ENCODE measurements around the gene SCARF2. TPM values are rescaled to one million over a fixed set of nuclear protein-coding genes. Genes with fewer than 3 reads are reported as not detected.
"Not testable (repeated sequence)": the region's sequence is repeated elsewhere in the genome, so short reads cannot be mapped to it uniquely, and the experiment has no call there.

SCARF2 gene
- total RNA-seq, 2 donors from 2014 or later, result 49.4 to 108 TPM

- peak overlapping the region; percentile 67 for H3K4me3 ChIP-seq
- peak; percentile 74 for TF ChIP-seq CTCF (IDR thresholded peaks at IDR 0.05)
- H3K9me3 ChIP-seq, result no peaks in the 10 kb centered on the region
- H3K36me3 ChIP-seq, result no peaks in the 10 kb centered on the region
- H3K27ac ChIP-seq, result peak overlapping the region in 1 of 2 donors; percentile 42
- DNase-seq (ENCODE audit: low spot score) (no peak), ATAC-seq (ENCODE audit: insufficient number of reproducible peaks, low FRiP score, low read depth) (peak; percentile 77)
- H3K4me1 ChIP-seq (ENCODE audit: control insufficient read depth in 1 of 2, low read depth in 2 of 2), result peaks cover 5 to 18% of the 10 kb centered on the region in 2 donors
- no peaks in the 10 kb centered on the region for H3K27me3 ChIP-seq (replicated peaks; ENCODE audit: insufficient read depth)
These were observed 19.3 kb downstream of the SCARF2 start for GRCh38 chr22:20418211-20418788.

DNA sequence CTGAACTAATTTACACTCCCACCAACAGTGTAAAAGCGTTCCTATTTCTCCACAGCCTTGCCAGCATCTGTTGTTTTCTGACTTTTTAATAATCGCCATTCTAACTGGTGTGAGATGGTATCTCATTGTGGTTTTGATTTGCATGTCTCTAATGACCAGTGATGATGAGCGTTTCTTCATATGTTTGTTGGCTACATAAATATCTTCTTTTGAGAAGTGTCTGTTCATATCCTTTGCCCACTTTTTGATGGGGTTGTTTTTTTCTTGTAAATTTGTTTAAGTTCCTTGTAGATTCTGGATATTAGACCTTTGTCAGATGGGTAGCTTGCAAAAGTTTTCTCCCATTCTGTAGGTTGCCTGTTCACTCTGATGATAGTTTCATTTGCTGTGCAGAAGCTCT is 21.9 kb downstream of the SCARF2 start:
- H3K27me3 ChIP-seq (replicated peaks; ENCODE audit: insufficient read depth); H3K36me3 ChIP-seq; H3K27ac ChIP-seq; DNase-seq (ENCODE audit: low spot score); H3K9me3 ChIP-seq; H3K4me3 ChIP-seq; H3K4me1 ChIP-seq (ENCODE audit: control insufficient read depth in 1 of 2, low read depth in 2 of 2); ATAC-seq (ENCODE audit: insufficient number of reproducible peaks, low FRiP score, low read depth): not testable (repeated sequence)

GRCh38 chr22:20415241-20415640 is 22.4 kb downstream of the SCARF2 start:
- not testable (repeated sequence) for H3K27me3 ChIP-seq (replicated peaks; ENCODE audit: insufficient read depth); ATAC-seq (ENCODE audit: insufficient number of reproducible peaks, low FRiP score, low read depth); H3K36me3 ChIP-seq; H3K27ac ChIP-seq; H3K9me3 ChIP-seq; H3K4me1 ChIP-seq (ENCODE audit: control insufficient read depth in 1 of 2, low read depth in 2 of 2); H3K4me3 ChIP-seq; DNase-seq (ENCODE audit: low spot score)

- Histone ChIP-seq H3K27me3 (replicated peaks; ENCODE audit: insufficient read depth) (no peaks in the 10 kb centered on the region), H3K9me3 (no peaks in the 10 kb centered on the region), H3K36me3 (no peaks in the 10 kb centered on the region), H3K27ac (no peak overlapping the region), H3K4me1 (ENCODE audit: control insufficient read depth in 1 of 2, low read depth in 2 of 2) (peaks cover 0 to 6% of the 10 kb centered on the region in 2 donors), H3K4me3 (no peak overlapping the region)
- no peak for ATAC-seq (ENCODE audit: insufficient number of reproducible peaks, low FRiP score, low read depth)
- TF ChIP-seq CTCF (IDR thresholded peaks at IDR 0.05), result no peak
- no peak for DNase-seq (ENCODE audit: low spot score)
These were observed 23.2 kb downstream of the SCARF2 start for GRCh38 chr22:20414450-20414849.

DNA sequence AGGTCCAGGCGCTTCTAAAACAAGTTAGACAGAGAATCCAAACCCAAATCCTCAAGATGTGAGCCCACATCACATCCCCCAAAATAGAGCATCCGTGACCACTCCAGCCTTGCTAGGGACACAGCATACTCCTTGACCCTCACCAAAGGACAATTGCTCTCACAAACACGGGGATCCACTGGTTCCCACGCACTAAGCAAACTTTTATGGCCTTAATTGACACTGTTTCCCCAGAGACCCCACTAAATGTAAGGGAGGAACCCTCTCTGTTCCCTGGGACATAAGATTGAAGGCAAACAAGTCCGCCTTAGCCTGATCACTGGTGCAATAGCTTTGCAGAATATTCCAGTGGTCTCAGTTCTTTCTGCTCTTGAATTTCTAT is 23.6 kb downstream of the SCARF2 start:
- peaks cover 0 to 6% of the 10 kb centered on the region in 2 donors for H3K4me1 ChIP-seq (ENCODE audit: control insufficient read depth in 1 of 2, low read depth in 2 of 2)

More for the DNA sequence above, 23.6 kb downstream of the SCARF2 start:
- DNase-seq (ENCODE audit: low spot score) (no peak), ATAC-seq (ENCODE audit: insufficient number of reproducible peaks, low FRiP score, low read depth) (no peak)
- Histone ChIP-seq H3K27me3 (replicated peaks; ENCODE audit: insufficient read depth) (no peaks in the 10 kb centered on the region), H3K4me3 (no peak overlapping the region), H3K9me3 (no peaks in the 10 kb centered on the region), H3K36me3 (no peaks in the 10 kb centered on the region), H3K27ac (no peak overlapping the region)
- TF ChIP-seq CTCF (IDR thresholded peaks at IDR 0.05), result no peak

All from thoracic aorta (tissue), 2 donors.